Mucosa of descending colon (tissue), 3 donors: Measurements from ENCODE around the gene LYPD6B. TPM values are rescaled to one million over a fixed set of nuclear protein-coding genes. Genes with fewer than 3 reads are reported as not detected.

ENCODE experiments used
- ATAC-seq: fragments of 200-7000 bp; cut with Tn5 transposase; one replicate; pipeline ENCODE4 v1.9.1; 2020; ENCODE audit warnings: mild to moderate bottlenecking, moderate library complexity
- DNase-seq, 3 donors: peaks; one replicate each; pipeline ENCODE4 v3.0.0-alpha.2; 2020
- H3K36me3 ChIP-seq: fragments of 200-600 bp; one replicate; pipeline ENCODE4 v1.8.0; 2021; ENCODE audit warnings: low read depth, mild to moderate bottlenecking
- H3K4me1 ChIP-seq: fragments of 200-600 bp; one replicate; pipeline ENCODE4 v1.8.0; 2021; ENCODE audit warnings: low read depth, mild to moderate bottlenecking
- H3K4me3 ChIP-seq: fragments of 200-600 bp; one replicate; pipeline ENCODE4 v1.8.0; 2021; ENCODE audit warnings: mild to moderate bottlenecking
- H3K9me3 ChIP-seq: fragments of 200-600 bp; one replicate; pipeline ENCODE4 v1.8.0; 2021; ENCODE audit warnings: mild to moderate bottlenecking
- CTCF ChIP-seq: fragments of 200-600 bp; IDR thresholded peaks from one replicate; pipeline ENCODE4 v1.8.0; 2022; ENCODE audit warnings: antibody characterized with exemption, mild to moderate bottlenecking
- intact Hi-C, 2 donors: fragments of 100-400 bp; cut with DNase I in 1 of 2; cut with micrococcal nuclease in 1 of 2; formaldehyde crosslinking; loops; one replicate each; pipeline versions ENCODE4 v1.11.0 to v1.11.1; 2022; cut with DNase I, micrococcal nuclease
- total RNA-seq, 3 donors: library from RNA; stranded (reverse); fragmentation: NEBNext Ultra II Directional in 2 of 3; extraction: Animal tissue kit (Norgen Biotek cat#: 25700) in 2 of 3; gene quantifications; one replicate each; pipeline versions ENCODE4 v1.2.1 to v1.2.4, GENCODE V29; 2021 to 2023
- donor health status: DM: no; HTN: no; CAD: no; lungs with moderate emphysema.
- donor health status: DM: no; HTN: no; CAD: no.
- donor health status: DM: no; HTN: yes; CAD: no.

LYPD6B gene
- total RNA-seq, 3 donors from 2014 or later = 0.28 to 1.7 (median 1.1) TPM

- ATAC-seq (peak; percentile 89), DNase-seq (peak in 2 of 3 donors; percentile 74 to 77)
- intact Hi-C loops = loop anchor here in 1 of 2 donors (5.0 kb wide), 1 partner anchor 1057 kb away; no protein-coding TSS in a partner anchor
- peaks cover 1% of the 10 kb centered on the region for H3K4me1 ChIP-seq
- no peaks in the 10 kb centered on the region for H3K36me3 ChIP-seq
- no peak for TF ChIP-seq CTCF
- H3K9me3 ChIP-seq = no peaks in the 10 kb centered on the region
- H3K4me3 ChIP-seq = no peak overlapping the region
Observed at GRCh38 chr2:148994341-148994740, 44.2 kb upstream of the LYPD6B start.

GRCh38 chr2:148996805-148997204 is 41.7 kb upstream of the LYPD6B start:
- ATAC-seq (no peak), DNase-seq (no peak)
- TF ChIP-seq CTCF = no peak
- no peak overlapping the region for H3K4me3 ChIP-seq
- peaks cover 9% of the 10 kb centered on the region for H3K4me1 ChIP-seq
- H3K9me3 ChIP-seq = no peaks in the 10 kb centered on the region
- intact Hi-C loops = no loop called here
- no peaks in the 10 kb centered on the region for H3K36me3 ChIP-seq

- intact Hi-C loops = no loop called here
- H3K4me3 ChIP-seq = no peak overlapping the region
- no peak for ATAC-seq
- DNase-seq = no peak
- peaks cover 9% of the 10 kb centered on the region for H3K4me1 ChIP-seq
- H3K9me3 ChIP-seq = no peaks in the 10 kb centered on the region
- no peak for TF ChIP-seq CTCF
- no peaks in the 10 kb centered on the region for H3K36me3 ChIP-seq
Observed at GRCh38 chr2:148998165-148998830, 40.2 kb upstream of the LYPD6B start.

GRCh38 chr2:148998831-148999200 is 39.7 kb upstream of the LYPD6B start:
- no peak overlapping the region for H3K4me3 ChIP-seq
- ATAC-seq (no peak), DNase-seq (no peak)
- peaks cover 9% of the 10 kb centered on the region for H3K4me1 ChIP-seq
- intact Hi-C loops = no loop called here
- H3K9me3 ChIP-seq = no peaks in the 10 kb centered on the region
- no peak for TF ChIP-seq CTCF
- H3K36me3 ChIP-seq = no peaks in the 10 kb centered on the region

GRCh38 chr2:148999451-148999921 is 39.0 kb upstream of the LYPD6B start:
- no peak overlapping the region for H3K4me3 ChIP-seq
- DNase-seq (peak in 1 of 3 donors; percentile 79), ATAC-seq (peak; percentile 96)

More at GRCh38 chr2:148999451-148999921, 39.0 kb upstream of the LYPD6B start:
- intact Hi-C loops = no loop called here
- no peak for TF ChIP-seq CTCF
- no peaks in the 10 kb centered on the region for H3K36me3 ChIP-seq
- H3K9me3 ChIP-seq = no peaks in the 10 kb centered on the region
- peaks cover 9% of the 10 kb centered on the region for H3K4me1 ChIP-seq
